ENCODE data around the gene OTUD3.
A peak's percentile ranks its signal among the peaks of the same experiment; 100 is the strongest.
"Not testable (repeated sequence)": the region's sequence is repeated elsewhere in the genome, so short reads cannot be mapped to it uniquely, and the experiment has no call there.

OTUD3 gene, protein sequence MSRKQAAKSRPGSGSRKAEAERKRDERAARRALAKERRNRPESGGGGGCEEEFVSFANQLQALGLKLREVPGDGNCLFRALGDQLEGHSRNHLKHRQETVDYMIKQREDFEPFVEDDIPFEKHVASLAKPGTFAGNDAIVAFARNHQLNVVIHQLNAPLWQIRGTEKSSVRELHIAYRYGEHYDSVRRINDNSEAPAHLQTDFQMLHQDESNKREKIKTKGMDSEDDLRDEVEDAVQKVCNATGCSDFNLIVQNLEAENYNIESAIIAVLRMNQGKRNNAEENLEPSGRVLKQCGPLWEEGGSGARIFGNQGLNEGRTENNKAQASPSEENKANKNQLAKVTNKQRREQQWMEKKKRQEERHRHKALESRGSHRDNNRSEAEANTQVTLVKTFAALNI

DNA sequence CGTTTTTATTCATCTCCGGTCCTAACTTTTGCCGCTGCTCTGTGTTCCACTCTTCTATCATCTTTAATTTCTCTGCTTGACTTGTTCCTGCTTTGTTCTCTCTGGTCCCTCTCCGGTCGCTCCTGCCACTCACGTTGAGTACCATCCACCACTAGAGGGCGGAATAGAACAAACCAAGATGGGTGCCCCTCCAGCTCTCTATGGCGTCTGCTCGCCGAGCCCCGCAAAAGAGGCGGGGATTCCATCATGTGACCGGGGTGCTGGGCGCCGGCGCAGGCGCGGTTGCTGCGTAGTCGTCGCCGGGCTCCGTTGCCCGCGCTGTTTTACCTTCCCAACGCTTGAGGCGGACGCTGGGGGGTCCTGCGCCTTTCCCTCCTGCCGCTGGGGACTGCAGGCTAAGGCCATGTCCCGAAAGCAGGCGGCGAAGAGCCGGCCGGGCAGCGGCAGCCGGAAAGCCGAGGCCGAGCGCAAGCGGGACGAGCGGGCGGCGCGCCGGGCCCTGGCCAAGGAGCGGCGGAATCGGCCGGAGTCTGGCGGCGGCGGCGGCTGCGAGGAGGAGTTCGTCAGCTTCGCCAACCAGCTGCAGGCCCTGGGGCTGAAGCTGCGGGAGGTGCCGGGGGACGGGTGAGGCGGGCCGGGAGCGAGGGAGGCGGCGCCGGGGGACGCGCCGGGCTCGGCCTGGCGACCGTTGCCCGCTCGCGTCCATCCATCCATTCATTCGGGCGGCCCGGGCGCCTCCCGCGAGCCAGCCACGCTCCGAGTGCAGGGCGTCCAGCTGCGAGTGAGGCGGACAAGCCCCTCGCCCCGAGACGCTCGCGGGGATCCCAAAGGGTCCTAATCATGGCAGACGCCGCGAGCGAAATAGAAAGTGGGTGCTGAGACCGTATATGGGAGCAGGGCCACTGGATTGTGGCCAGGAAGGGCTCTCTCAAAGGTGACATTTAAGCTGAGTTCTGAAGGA, at the start of gene OTUD3:
TSS of gene OTUD3 (plus strand) at position 285 of the 961 bp plus-strand sequence. CDS start at position 404, 119 bp downstream.
- DNase-seq (ENCODE audit: low read depth in 2 of 2), result peak; percentile 87 to 93

DNA sequence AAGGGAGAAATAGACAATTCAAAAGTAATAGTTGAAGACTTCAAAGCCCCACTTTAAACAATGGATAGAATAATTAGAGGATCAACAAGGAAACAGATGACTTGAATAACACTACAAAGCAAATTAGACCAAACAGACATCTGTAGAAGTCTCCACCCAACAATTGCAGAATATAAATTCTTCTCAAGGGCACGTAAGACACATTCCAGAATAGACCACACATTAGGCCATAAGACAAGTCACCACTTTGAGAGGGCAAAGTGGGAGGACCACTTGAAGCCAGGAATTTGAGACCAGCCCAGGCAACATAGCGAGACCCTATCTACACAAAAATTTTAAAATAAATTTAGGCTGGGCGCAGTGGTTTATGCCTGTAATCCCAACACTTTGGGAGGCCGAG, 46.6 kb upstream of the OTUD3 start:
- no peak for DNase-seq (ENCODE audit: low read depth in 2 of 2)

DNA sequence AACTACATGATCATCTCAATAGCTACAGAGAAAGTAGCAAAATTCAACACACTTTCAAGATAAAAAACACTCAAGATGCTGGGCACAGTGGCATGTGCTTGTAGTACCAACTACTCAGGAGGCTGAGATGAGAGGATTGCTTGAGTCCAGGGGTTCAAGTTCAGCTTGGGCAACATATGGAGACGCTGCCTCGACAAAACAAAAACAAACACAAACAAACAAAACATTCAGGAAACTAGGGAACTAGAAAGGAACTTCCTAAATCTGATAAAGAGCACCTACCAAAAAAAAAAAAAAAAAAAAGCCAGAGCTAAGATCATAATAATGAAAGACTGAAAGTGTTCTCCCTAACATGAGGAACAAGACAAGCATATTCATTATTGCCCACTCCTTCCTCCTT, 44.3 kb upstream of the OTUD3 start:
- DNase-seq (ENCODE audit: low read depth in 2 of 2), result no peak

DNA sequence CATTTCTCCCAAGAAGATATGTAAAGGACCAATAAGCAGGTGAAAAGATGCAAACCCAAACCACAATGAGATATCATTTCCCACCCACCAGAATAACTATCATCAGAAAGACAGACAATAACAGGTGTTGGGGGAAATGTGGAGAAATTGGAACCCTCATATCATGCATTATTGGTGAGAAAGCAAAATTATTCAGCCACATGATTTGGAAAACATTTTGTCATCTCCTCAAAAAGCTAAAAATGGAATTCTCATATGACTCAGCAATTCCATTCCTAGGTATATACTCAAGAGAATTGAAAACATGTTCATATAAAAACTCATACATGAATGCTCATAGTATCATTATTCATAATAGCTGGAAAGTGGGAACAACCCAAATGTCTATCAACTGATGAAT, 42.0 kb upstream of the OTUD3 start:
- DNase-seq (ENCODE audit: low read depth in 2 of 2), result no peak

DNA sequence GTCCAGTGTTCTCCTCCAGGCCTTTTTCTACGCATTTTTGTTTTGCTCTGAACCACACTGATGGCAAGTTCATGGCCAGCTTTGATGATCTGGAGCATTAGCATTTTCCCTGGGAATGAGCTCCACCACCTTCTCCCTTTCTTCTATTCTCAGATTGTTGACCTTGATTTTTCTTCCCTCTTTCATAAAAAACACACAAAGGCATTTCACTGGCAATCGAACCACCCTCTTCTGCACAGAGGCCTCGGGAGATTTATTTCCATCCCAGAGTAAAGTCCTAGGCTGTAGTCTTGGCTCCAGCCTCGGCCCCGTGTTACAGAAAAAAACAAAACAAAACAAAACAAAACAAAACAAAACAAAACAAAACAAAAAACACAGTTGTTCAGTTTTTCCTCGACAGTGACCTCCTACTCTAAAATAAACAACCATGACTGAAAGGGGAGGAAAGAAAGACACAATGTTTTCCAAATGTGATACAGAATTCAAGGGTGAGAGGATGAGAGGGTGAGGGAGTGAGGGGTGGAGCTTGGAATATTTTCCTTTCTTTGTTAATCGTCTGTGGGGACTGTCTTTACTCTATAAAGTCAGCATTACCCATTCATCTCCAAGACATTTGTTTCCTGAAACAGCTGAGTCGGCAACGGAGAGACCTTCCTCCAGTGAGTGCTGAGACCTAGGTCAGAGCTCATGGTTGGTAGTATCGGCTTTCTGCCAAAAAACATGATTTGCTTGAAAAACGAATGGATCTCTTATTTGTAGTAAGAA, 37.3 kb upstream of the OTUD3 start:
- no peak for DNase-seq (ENCODE audit: low read depth in 2 of 2)

DNA sequence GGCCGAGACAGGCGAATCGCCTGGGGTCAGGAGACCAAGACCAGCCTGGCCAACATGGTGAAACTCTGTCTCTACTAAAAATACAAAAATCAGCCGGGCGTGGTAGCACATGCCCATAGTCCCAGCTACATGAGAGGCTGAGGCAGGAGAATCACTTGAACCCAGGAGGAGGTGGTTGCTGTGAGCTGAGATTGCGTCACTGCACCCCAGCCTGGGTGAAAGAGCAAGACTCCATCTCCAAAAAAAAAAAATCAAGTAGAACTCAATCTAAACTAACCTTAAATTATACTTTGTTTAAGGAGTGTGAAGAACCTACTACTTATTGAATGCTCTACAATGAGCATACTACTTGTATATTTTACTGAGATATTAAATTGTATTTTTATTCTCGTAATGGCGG, 36.6 kb upstream of the OTUD3 start:
- DNase-seq (ENCODE audit: low read depth in 2 of 2), result no peak

DNA sequence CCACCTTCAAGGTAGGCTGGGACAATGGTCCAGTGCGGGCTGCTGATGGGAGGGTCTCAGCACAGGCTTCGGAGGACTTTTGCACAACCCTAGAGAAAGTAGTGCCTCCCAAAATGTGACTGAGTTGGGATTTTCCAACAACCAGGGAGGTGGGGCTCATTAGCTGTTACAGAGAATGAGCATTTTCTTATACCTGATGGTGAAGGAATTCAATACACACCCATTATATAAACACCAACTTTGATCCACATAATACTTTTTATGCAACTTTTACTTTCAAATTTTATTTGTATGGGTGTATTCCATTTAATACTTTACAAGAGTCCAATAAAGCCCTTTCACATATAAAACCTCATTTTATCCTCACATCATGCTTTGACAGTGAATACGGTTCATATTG, 35.9 kb upstream of the OTUD3 start:
- DNase-seq (ENCODE audit: low read depth in 2 of 2), result no peak

DNA sequence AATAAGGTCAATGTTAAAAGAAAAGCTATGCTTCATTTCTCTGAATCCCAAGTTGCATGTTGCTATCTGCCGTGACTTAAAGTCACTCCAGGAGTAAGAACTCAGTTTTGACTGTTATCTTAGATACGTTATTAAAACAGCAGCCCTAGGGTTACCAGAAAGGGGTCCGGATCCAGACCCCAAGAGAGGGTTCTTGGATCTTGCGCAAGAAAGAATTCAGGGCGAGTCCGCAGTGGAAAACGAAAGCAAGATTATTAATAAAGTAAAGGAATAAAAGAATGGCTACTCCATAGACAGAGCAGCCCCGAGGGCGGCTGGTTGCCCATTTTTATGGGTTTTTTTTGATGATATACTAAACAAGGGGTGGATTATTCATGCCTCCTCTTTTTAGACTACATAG, 34.9 kb upstream of the OTUD3 start:
- not testable (repeated sequence) for DNase-seq (ENCODE audit: low read depth in 2 of 2)

DNA sequence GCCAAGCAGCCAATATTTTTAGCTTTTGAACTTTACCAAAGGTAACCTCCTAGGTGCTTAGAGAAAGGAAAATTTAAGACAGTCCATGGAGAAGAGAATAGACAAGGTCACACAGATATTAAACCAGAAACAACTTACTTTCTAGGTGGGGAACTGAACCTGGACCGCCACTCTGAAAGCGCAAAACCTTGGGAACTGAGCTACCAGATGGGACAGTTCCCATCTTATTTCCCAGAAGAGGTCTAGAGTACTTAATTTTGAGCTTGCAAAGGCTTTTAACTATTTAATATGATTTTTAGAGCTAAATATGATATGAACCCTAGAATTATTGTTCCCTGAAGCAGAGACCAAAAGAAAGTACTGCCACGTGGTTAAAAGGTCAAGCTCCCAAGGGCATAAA, 32.9 kb upstream of the OTUD3 start:
- not testable (repeated sequence) for DNase-seq (ENCODE audit: low read depth in 2 of 2)

DNA sequence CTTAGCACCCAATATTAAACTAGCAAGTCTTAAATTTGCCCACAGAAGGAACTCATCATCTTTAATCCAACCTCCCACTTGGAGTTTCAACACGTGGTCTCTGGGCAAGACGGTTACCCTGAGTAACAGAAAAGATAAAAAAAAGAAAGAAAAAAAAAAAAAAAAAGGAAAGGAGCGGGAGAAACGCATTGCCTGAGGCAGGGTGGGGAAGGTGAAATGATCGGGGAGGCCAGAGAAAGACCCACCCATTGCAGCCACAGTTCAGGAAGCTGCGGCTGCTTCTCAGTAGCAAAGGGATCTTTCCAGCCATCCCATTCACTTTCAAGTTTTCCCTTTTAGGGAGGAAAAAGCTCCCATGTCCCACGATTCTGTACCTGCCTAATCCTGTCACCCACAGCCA, 32.0 kb upstream of the OTUD3 start:
- DNase-seq (ENCODE audit: low read depth in 2 of 2), result no peak

DNA sequence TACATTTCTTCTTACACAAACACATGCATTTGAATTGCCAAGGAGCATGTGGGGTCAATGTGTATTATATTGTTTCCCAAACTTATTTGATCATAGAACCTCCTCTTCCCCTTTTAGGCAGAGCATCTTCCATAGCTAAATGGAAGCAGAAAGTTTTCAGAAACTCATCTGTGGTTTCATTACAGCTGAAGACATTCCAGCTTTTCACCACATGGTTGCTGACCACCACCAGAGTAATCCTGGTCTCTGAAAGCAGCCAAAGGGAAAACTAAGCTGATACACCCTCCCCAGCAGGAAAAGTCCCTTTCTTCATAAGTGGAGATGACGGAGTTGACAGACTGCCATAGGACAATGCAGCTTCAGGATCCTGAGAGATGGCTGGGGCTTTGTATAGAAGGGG, 30.2 kb upstream of the OTUD3 start:
- no peak for DNase-seq (ENCODE audit: low read depth in 2 of 2)

DNA sequence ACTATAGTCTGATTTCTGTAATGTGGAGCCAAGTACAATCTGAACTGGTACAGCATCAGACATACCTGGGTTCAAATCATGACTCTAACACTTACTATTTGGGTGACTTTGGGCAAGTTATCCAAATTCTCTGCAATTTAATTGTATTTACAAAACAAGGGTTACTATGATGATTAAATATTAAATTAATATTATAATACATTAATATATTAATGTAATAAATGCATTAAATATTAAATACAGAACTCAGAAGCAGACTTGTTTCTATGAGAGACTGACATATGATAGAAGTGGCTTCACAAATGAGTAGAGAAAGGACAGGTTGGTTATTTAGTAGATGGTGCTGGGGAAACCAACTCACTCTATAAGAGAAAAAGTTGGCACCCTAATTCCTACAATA, 27.3 kb upstream of the OTUD3 start:
- no peak for DNase-seq (ENCODE audit: low read depth in 2 of 2)

DNA sequence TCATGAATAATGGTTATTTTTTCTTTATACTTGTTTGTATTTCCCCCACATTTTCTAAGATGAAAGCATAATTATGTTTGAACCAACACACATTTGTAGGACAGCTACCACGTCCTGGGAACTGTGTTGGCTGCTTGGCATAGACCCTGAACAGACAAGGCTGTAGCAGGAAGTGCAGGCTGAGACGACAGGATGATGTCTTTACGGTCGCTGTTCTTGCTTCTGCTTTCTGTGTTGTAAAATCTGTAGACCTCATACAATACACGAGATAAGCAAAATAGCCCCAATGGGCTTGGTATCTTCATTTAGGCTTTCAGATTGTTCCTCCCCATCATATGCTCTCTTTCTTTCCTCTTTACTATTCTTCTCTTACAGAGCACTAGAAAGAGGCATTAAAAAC, 23.3 kb upstream of the OTUD3 start:
- no peak for DNase-seq (ENCODE audit: low read depth in 2 of 2)

DNA sequence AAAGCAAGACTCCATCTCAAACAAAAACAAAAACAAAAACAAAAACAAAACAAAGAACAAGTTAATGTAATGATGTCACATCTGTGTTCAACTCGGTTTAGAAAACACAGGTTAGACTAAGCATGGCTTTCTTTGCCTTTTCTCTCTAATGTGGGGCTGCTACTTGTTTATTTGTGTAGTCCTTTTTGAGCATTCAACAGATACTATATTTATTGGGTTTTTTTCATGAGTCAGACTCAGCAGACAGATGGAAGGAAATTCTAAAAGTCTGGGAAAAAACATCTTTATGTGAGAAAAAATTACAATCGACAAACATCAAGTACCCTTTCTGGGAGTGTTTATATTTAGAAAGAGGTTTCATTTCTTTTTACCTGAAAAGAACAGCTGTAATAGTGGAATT, 22.3 kb upstream of the OTUD3 start:
- no peak for DNase-seq (ENCODE audit: low read depth in 2 of 2)

DNA sequence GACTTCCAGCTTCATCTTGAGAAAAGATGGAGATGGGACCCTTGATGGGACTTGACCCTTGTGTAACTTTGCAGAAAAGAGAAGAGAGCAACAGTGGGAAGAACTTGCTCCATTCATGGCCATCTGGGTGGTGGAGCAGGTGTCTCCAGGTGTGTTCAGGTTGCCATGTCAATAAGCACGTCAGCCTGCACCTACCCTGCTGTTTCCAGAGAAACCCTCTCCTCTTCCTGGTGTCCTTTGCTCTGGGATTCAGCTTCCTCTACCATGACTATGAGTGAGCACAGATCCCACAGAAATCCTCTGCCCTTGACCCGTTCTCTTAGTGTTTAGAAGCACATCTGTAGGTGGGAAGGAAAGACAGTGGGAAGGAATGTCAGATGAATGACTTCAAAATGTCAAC, 21.8 kb upstream of the OTUD3 start:
- no peak for DNase-seq (ENCODE audit: low read depth in 2 of 2)

DNA sequence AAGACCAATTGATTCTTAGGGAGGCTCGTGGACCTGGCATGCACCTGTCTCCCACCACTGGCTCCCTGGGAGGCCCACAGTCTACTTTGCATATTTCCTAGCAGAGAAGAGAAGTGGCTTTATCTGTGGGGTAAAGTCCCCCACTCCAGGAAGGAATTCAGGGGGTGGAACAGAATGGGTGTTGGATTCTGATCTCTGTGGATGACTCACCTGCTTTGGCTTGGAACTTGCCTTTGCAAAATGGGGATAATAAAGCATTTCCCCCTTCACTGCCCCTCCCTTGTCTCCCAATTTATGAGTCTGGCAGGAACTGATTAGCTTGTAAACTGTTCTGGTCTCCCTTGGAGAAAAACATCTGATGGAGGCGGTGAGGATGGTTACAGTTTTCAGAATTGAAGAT, 21.2 kb upstream of the OTUD3 start:
- no peak for DNase-seq (ENCODE audit: low read depth in 2 of 2)

DNA sequence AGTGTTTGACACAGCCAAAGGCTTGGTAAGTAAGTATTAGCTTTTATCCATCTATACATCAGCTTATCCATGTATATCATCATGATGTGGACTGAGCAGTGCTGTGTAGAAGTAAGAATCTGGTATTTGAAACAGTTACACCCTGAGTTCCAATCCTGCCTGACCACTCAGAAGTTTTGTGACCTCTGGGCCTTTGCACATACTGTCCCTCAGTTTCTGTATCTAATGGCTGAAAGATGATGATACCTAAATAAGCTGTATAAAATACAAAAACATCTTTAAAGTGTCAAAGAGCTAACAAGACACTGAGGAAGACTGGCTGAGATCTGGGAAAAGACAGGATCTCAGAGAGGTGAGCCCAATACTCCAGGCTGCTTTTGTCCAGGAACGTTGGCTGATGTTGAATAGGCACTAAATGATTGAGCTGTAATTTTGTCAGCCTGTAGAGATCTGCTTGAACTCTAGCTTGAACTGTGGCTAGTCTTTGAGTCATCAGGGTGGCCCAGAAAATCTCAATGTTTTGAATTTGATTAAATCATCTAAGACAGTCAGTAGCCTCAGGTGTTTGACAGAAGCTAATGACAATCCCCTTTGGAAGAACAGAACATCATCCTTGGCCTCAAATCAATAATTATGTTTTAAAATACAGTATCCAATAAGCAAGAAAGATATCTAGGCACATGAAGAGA, 20.2 kb upstream of the OTUD3 start:
- no peak for DNase-seq (ENCODE audit: low read depth in 2 of 2)

DNA sequence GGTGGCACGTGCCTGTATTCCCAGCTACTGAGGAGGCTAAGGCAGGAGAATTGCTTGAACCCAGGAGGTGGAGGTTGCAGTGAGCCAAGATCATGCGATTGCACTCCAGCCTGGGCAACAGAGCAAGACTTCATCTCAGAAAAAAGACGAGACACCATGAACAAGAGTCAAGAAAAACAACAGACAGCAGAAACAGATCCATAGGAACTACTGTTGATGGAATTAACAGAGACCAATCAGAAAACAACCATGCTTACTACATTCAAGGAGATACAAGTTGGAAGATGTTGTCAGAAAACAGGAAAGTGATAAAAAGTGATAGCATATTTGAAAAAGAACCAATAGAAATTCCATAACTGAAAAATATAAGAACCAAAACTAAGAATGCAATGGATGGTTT, 19.3 kb upstream of the OTUD3 start:
- DNase-seq (ENCODE audit: low read depth in 2 of 2), result no peak

DNA sequence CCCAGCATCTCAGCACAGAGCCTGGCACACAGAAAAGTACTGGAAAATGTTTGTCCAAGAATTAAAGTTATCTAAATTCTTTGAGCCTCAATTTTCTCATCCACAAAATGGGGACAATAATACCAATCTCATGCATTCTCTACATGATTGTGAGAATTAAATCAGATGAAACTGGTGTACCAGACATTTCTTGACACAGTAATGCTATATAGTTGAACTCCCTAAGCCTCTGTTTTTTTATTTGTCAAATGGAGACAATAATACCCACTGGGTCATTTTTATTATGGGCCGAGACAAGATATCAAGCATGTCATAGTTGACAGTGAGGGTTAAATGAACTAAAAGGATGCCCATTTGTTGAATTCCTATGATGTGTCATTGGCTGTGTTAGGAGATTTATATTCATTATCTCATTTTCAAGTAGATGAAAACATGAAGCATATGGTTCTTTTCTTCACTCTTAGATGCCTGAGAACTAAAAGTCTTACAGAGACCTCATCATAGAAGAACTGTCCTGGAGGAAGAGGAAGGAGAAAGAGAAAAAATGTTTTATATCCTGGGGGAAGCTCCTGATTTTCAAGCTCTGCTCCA, 17.5 kb upstream of the OTUD3 start:
- no peak for DNase-seq (ENCODE audit: low read depth in 2 of 2)

DNA sequence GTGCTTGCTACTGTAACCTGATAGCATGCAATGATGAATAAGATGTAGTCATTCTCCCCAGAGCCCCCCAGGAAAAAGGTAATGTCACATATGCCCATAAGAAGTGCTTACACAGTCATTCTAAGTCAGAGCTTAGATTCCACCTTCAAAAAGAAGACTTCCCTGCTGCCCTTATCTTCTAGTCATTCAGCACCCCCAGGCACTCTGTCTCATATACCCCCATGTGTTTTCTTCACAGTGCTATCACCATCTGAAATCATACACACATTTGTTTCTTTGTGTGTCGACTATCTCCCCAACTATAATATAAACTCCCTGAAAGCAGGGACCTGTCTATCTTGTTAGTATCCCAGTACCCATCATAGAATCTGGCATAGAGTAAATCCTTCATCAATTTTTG, 16.2 kb upstream of the OTUD3 start:
- no peak for DNase-seq (ENCODE audit: low read depth in 2 of 2)

DNA sequence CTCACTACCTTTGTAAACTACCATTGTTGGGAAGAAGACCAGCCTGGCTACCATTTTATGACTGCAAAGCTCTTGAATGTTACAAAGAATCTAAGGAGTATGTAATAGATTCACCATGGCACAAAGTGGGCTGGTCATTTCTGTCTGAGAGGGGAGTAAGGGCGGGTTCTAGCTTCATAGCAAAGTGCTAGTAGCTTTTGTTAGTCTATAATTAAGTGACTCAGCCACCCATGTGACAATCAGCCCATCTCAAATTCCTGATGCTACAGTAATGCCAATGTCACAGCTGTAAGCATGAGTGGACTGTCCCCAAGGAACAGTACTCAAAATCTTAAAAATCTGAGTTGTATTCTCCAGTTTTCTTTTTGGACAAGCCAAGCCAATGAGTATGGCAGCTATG, 15.4 kb upstream of the OTUD3 start:
- DNase-seq (ENCODE audit: low read depth in 2 of 2), result no peak
